Ammon's horn (tissue), 1 donor: Measurements from ENCODE around the gene HACL1.
A peak's percentile ranks its signal among the peaks of the same experiment; 100 is the strongest.

Experiments
- DNase-seq: peaks from one replicate; pipeline ENCODE4 v3.0.0-alpha.2; 2016; ENCODE audit warnings: low spot score

The HACL1 gene

GRCh38 chr3:15523660-15524417, 77.5 kb downstream of the HACL1 start:
- DNase-seq: no peak

GRCh38 chr3:15522016-15522415, 79.4 kb downstream of the HACL1 start:
- DNase-seq: no peak

GRCh38 chr3:15521573-15521965, 79.8 kb downstream of the HACL1 start, which contains the start of gene COLQ:
Gene COLQ, minus strand, starts transcription at chr3:15521706. Its CDS starts 81 bp downstream, at chr3:15521625.
- no peak for DNase-seq

GRCh38 chr3:15520804-15521572, 80.4 kb downstream of the HACL1 start:
- DNase-seq: no peak

GRCh38 chr3:15520185-15520584, 81.2 kb downstream of the HACL1 start:
- no peak for DNase-seq

GRCh38 chr3:15519096-15519495, 82.3 kb downstream of the HACL1 start:
- no peak for DNase-seq

GRCh38 chr3:15514663-15515340, 86.6 kb downstream of the HACL1 start:
- DNase-seq: no peak

- DNase-seq: no peak
Measured at GRCh38 chr3:15513810-15514662, 87.3 kb downstream of the HACL1 start.

DNA sequence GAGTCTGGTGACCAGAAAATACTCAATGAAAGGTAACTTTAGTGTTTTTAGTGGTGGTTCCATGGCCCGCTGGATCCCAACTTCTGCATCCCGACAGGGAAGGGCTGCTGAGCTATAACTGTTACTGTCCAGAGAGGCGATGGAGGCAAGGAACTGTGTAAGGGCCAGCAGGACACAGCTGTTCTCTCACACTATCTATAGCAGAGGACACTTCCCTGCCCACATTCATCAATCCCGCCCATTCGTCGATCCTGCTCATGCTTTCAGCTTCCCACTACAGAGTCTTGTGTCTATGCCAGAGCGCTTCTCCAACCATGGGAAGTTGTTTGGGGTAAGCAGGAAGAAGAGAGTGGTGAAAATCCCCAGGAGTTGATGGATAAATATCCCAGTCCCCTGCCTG, 88.3 kb downstream of the HACL1 start:
- DNase-seq: no peak

DNA sequence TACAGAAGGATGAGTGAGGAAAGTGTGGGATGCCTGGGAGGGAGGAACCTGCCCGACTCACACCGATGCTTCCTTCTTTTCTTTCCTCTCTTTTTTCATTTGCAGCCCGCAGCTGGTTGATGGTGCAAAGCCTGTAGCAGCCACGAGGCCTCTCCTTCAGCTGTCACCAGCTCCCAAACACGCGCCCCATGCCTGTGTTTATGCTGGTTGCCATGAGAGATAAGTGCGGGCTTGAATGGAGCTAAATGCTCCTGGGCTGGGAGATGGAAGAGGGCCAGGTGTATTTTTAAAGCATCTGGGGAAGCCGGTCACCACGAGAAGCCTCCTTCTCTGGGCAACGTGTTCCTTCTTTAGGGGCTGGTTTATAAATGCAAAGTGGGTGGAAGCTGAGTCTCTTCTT, 89.2 kb downstream of the HACL1 start:
- DNase-seq: peak; percentile 67

GRCh38 chr3:15511156-15511555, 90.2 kb downstream of the HACL1 start:
- no peak for DNase-seq
